Osteocyte (in vitro differentiated cells): ENCODE results near the gene CXCL17. TPM values are rescaled to one million over a fixed set of nuclear protein-coding genes. Genes with fewer than 3 reads are reported as not detected.

Source experiments
- DNase-seq: peaks from one replicate; pipeline ENCODE4 v3.0.0; 2021; ENCODE audit warnings: mixed read lengths; ENCODE audit not compliant: unreplicated experiment; ENCODE audit errors: extremely low spot score
- H3K27ac Mint-ChIP-seq: one replicate; pipeline ENCODE4 v1.8.0; 2021; ENCODE audit warnings: mild to moderate bottlenecking, mixed read lengths; ENCODE audit not compliant: unreplicated experiment
- H3K27me3 Mint-ChIP-seq: one replicate; pipeline ENCODE4 v1.8.0; 2021; ENCODE audit warnings: mixed read lengths; ENCODE audit not compliant: unreplicated experiment
- H3K36me3 Mint-ChIP-seq: one replicate; pipeline ENCODE4 v1.8.0; 2021; ENCODE audit warnings: mixed read lengths; ENCODE audit not compliant: unreplicated experiment
- H3K4me1 Mint-ChIP-seq: one replicate; pipeline ENCODE4 v1.8.0; 2021; ENCODE audit warnings: mixed read lengths; ENCODE audit not compliant: unreplicated experiment
- H3K4me3 Mint-ChIP-seq: one replicate; pipeline ENCODE4 v1.8.0; 2021; ENCODE audit warnings: mild to moderate bottlenecking, moderate library complexity, mixed read lengths; ENCODE audit not compliant: unreplicated experiment
- H3K9me3 Mint-ChIP-seq: one replicate; pipeline ENCODE4 v1.8.0; 2021; ENCODE audit warnings: mixed read lengths; ENCODE audit not compliant: unreplicated experiment
- CTCF ChIP-seq: fragments of 200-600 bp; sonication (generic); IDR thresholded peaks from 2 replicates; pipeline ENCODE4 v1.5.0; 2021; ENCODE audit warnings: antibody characterized with exemption, mild to moderate bottlenecking, moderate library complexity
- total RNA-seq: library from RNA; stranded (reverse); gene quantifications from 2 replicates; pipeline ENCODE4 v1.2.1, GENCODE V29; 2021

CXCL17 gene
- total RNA-seq, 1 donor from 2014 or later = not detected

- no peaks in the 10 kb centered on the region for H3K36me3 Mint-ChIP-seq
- peak overlapping the region; percentile 10 for H3K4me3 Mint-ChIP-seq
- no peak for TF ChIP-seq CTCF
- no peak overlapping the region for H3K27ac Mint-ChIP-seq
- H3K4me1 Mint-ChIP-seq = peaks cover 24% of the 10 kb centered on the region
- H3K27me3 Mint-ChIP-seq = no peaks in the 10 kb centered on the region
- H3K9me3 Mint-ChIP-seq = no peaks in the 10 kb centered on the region
- DNase-seq = no peak
Observed at GRCh38 chr19:42424345-42424707, 18.4 kb downstream of the CXCL17 start.

GRCh38 chr19:42423462-42424344 lies 19.0 kb downstream of the CXCL17 start:
- peak overlapping the region; percentile 92 for H3K4me3 Mint-ChIP-seq
- H3K27ac Mint-ChIP-seq = peak overlapping the region; percentile 76
- peaks cover 25% of the 10 kb centered on the region for H3K4me1 Mint-ChIP-seq
- H3K27me3 Mint-ChIP-seq = no peaks in the 10 kb centered on the region
- peak; percentile 93 for DNase-seq
- no peak for TF ChIP-seq CTCF
- no peaks in the 10 kb centered on the region for H3K36me3 Mint-ChIP-seq
- no peaks in the 10 kb centered on the region for H3K9me3 Mint-ChIP-seq

GRCh38 chr19:42422901-42423461 lies 19.8 kb downstream of the CXCL17 start:
- H3K9me3 Mint-ChIP-seq = no peaks in the 10 kb centered on the region
- no peaks in the 10 kb centered on the region for H3K27me3 Mint-ChIP-seq
- peaks cover 25% of the 10 kb centered on the region for H3K4me1 Mint-ChIP-seq
- peak overlapping the region; percentile 92 for H3K4me3 Mint-ChIP-seq
- TF ChIP-seq CTCF = no peak
- H3K36me3 Mint-ChIP-seq = no peaks in the 10 kb centered on the region
- H3K27ac Mint-ChIP-seq = peak overlapping the region; percentile 76
- no peak for DNase-seq

- Mint-ChIP-seq H3K27me3 (no peaks in the 10 kb centered on the region), H3K27ac (peak overlapping the region; percentile 76), H3K9me3 (no peaks in the 10 kb centered on the region), H3K36me3 (no peaks in the 10 kb centered on the region), H3K4me1 (peaks cover 25% of the 10 kb centered on the region), H3K4me3 (peak overlapping the region; percentile 92)
- DNase-seq = no peak
- no peak for TF ChIP-seq CTCF
Observed at GRCh38 chr19:42422092-42422900, 20.4 kb downstream of the CXCL17 start.
